C4-2B (cell line): ENCODE results near the gene SLC6A13.

Experiments used
- H3K27ac ChIP-seq: fragments of 450-650 bp; 2 replicates; pipeline ENCODE4 v1.5.1; 2017
- ZFX ChIP-seq: fragments of 450-650 bp; IDR thresholded peaks from 2 replicates; pipeline ENCODE4 v1.6.1; 2017
- TF ChIP-seq, protein P1 (sequence below): fragments of 450-650 bp; conservative IDR thresholded peaks from 2 replicates; pipeline ENCODE4 v1.5.1; 2017; ENCODE audit warnings: mild to moderate bottlenecking

The SLC6A13 gene

DNA sequence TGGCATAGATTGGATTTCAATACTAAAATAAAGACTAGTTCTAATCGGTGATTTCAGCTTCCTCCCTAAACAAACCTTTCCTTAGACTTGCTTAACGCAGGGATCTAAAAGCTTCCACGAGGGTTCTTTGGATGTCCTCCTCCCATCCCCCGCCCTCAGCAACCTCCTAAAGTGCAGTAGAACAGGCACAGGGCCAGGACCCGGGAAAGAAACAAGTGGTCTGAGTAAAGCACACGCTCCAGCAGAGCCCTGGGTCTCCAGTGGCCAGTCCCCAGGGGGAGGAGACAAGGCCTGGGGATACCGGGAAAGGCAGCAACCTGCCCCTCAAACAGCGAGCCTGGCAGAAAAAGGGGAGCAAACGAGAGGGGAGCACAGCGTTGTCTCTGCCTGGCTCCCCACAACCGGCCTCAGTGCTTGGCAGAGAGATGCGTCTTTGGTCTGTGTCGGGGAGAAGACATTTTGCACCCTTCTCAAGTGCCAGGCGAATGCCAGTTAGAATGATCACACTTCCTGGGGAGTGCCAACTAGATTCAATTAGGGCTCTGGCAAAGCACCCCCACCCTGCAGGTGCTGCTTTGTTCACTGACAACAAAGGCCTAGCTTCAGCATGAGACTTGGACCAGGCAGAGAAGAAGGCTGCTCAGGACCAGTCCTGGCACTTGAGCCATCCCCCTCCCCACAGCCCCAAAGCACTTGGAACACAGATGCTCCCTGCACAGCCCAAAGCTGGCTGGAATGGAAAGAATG, 31.5 kb downstream of the SLC6A13 start:
- no peak overlapping the region for H3K27ac ChIP-seq
- TF ChIP-seq, protein P1, sequence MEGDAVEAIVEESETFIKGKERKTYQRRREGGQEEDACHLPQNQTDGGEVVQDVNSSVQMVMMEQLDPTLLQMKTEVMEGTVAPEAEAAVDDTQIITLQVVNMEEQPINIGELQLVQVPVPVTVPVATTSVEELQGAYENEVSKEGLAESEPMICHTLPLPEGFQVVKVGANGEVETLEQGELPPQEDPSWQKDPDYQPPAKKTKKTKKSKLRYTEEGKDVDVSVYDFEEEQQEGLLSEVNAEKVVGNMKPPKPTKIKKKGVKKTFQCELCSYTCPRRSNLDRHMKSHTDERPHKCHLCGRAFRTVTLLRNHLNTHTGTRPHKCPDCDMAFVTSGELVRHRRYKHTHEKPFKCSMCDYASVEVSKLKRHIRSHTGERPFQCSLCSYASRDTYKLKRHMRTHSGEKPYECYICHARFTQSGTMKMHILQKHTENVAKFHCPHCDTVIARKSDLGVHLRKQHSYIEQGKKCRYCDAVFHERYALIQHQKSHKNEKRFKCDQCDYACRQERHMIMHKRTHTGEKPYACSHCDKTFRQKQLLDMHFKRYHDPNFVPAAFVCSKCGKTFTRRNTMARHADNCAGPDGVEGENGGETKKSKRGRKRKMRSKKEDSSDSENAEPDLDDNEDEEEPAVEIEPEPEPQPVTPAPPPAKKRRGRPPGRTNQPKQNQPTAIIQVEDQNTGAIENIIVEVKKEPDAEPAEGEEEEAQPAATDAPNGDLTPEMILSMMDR = no peak
- no peak for TF ChIP-seq ZFX

- TF ChIP-seq ZFX = no peak
- TF ChIP-seq, protein P1 = no peak
- H3K27ac ChIP-seq = no peak overlapping the region
Observed at GRCh38 chr12:229441-230191, 33.0 kb downstream of the SLC6A13 start.

- no peak overlapping the region for H3K27ac ChIP-seq
- no peak for TF ChIP-seq ZFX
- TF ChIP-seq, protein P1 = no peak
Observed at GRCh38 chr12:228846-229200, 33.8 kb downstream of the SLC6A13 start.

- H3K27ac ChIP-seq = no peak overlapping the region
- TF ChIP-seq, protein P1 = no peak
- TF ChIP-seq ZFX = no peak
Observed at GRCh38 chr12:227923-228845, 34.5 kb downstream of the SLC6A13 start.

DNA sequence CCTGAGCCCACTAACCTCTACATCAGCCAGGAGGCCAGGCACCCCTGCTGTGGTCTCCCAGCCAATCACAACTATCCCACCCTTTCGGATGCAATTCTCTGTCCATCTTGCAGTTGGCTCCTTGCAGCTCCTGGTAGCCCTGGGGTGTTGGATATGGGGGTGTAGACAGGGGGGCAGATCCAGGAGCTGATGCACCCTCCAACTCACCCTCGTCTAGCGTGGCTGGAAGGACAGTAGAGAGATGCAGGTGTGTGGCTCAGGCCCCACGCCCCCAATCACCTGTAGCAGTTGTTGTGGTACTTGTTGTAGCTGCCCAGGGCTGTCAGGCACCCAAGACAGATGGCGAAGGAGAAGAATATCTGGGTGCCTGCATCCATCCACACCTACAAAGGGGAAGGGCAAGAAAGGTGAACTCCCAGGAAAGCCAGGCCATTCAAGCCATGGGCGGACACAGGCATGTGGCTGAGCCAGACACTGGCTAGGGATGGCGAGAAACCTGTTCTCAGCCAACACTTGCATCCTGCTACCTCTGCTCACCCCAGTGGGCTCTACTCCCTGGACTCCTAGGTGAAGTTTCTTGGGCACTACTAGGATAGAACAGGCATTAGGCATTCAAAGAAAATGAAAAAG, 35.2 kb downstream of the SLC6A13 start:
- no peak overlapping the region for H3K27ac ChIP-seq

GRCh38 chr12:226401-226800, 36.2 kb downstream of the SLC6A13 start:
- no peak overlapping the region for H3K27ac ChIP-seq
- TF ChIP-seq ZFX = no peak
- TF ChIP-seq, protein P1 = no peak

More for the DNA sequence above, 35.2 kb downstream of the SLC6A13 start:
- TF ChIP-seq, protein P1 = no peak
- TF ChIP-seq ZFX = no peak
